HepG2 (cell line): ENCODE measurements around the gene MSRB3. TPM values are rescaled to one million over a fixed set of nuclear protein-coding genes. Genes with fewer than 3 reads are reported as not detected.

Experiments used
- POGZ ChIP-seq: sonication (generic); formaldehyde crosslinking; IDR thresholded peaks from 2 replicates; pipeline ENCODE4 v1.4.0; 2020; ENCODE audit warnings: mild to moderate bottlenecking, missing genetic modification reagents
- TBX2 ChIP-seq: sonication (generic); formaldehyde crosslinking; IDR thresholded peaks from 2 replicates; pipeline ENCODE4 v1.5.0; 2020; ENCODE audit warnings: missing genetic modification reagents, mild to moderate bottlenecking, borderline replicate concordance
- TEAD3 ChIP-seq: optimal IDR thresholded peaks from 2 replicates; pipeline ENCODE3; 2016; ENCODE audit warnings: borderline replicate concordance
- ZFP36L2 ChIP-seq: sonication (generic); formaldehyde crosslinking; IDR thresholded peaks from 2 replicates; pipeline ENCODE4 v1.4.0; 2020; ENCODE audit warnings: missing genetic modification reagents
- ZNF232 ChIP-seq: sonication (generic); formaldehyde crosslinking; IDR thresholded peaks from 2 replicates; pipeline ENCODE4 v1.4.0; 2020; ENCODE audit warnings: missing genetic modification reagents, borderline replicate concordance
- ZNF343 ChIP-seq: sonication (generic); formaldehyde crosslinking; IDR thresholded peaks from 2 replicates; pipeline ENCODE4 v1.4.0; 2020; ENCODE audit warnings: mild to moderate bottlenecking, missing genetic modification reagents
- ZNF552 ChIP-seq: sonication (generic); formaldehyde crosslinking; IDR thresholded peaks from 2 replicates; pipeline ENCODE4 v1.9.0; 2022; ENCODE audit warnings: missing genetic modification reagents, mild to moderate bottlenecking, borderline replicate concordance
- ZNF800 ChIP-seq: sonication (generic); formaldehyde crosslinking; IDR thresholded peaks from 2 replicates; pipeline ENCODE4 v1.4.0; 2020; ENCODE audit warnings: missing genetic modification reagents
- polyA plus RNA-seq, 8 experiments: library from polyadenylated mRNA; depleted of rRNA in 3 of 8; stranded (reverse) in 7 of 8; unstranded in 1 of 8; fragments of >200 nt; fragmentation: Illumina TruSeq in 4 of 8; extraction: Trizol in 4 of 8; gene quantifications; 2 replicates each; pipeline versions ENCODE4 v1.2.1 to v1.2.3, GENCODE V29; 2011 to 2016; ENCODE audit warnings: low read depth in 4 of 8, missing spikeins in 1 of 8, mixed read lengths in 1 of 8; ENCODE audit not compliant: insufficient read depth in 1 of 8
- total RNA-seq, 5 experiments: library from RNA; depleted of rRNA; stranded (reverse); fragments of >200 nt; fragmentation: Illumina TruSeq; extraction: Trizol; gene quantifications; 2 replicates each; pipeline ENCODE4 v1.2.3, GENCODE V29; 2016; ENCODE audit warnings: low read depth in 1 of 5
- TF ChIP-seq, protein P1 (sequence below): sonication (generic); formaldehyde crosslinking; IDR thresholded peaks from 2 replicates; pipeline ENCODE4 v1.4.0; 2020; ENCODE audit warnings: mild to moderate bottlenecking, missing genetic modification reagents
- TF ChIP-seq, protein P2 (sequence below), 2 experiments: sonication (generic) in 1 of 2; formaldehyde crosslinking in 1 of 2; IDR thresholded peaks; 2 replicates each; pipeline versions ENCODE4 v1.4.0 to v1.6.1; 2018 to 2020; ENCODE audit warnings: missing genetic modification reagents in 2 of 2, borderline replicate concordance in 1 of 2, low read depth in 1 of 2, mild to moderate bottlenecking in 1 of 2, missing biosample characterization in 1 of 2
- TF ChIP-seq, protein P3 (sequence below): sonication (generic); formaldehyde crosslinking; IDR thresholded peaks from 2 replicates; pipeline ENCODE4 v1.4.0; 2020; ENCODE audit warnings: missing genetic modification reagents, mild to moderate bottlenecking, borderline replicate concordance

MSRB3 gene
- total and polyA plus RNA-seq, 2 of the 13 experiments (the other 11 are each of a cell fraction or from before 2014, with no cell fraction given) = 1.5 to 1.9 TPM

DNA sequence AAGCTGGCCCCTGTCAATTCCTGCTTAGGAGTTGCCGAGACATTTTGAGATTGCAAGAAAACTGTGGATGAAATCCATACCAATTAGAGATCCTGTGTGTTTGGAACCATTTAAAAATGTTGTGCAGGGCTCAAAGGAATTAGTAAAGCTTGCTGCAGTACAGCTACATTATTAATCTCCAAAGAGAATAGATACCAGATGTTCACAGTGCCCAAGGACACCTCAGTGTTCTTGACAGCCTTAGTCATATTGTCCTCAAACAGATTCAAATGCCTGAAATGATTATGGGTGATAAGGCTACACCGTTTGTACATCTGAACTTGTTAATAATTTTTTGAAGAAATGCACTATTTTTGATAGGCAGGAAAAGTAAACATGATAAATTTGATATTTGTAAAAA, 164.6 kb downstream of the MSRB3 start (continued):
- TF ChIP-seq, protein P1, sequence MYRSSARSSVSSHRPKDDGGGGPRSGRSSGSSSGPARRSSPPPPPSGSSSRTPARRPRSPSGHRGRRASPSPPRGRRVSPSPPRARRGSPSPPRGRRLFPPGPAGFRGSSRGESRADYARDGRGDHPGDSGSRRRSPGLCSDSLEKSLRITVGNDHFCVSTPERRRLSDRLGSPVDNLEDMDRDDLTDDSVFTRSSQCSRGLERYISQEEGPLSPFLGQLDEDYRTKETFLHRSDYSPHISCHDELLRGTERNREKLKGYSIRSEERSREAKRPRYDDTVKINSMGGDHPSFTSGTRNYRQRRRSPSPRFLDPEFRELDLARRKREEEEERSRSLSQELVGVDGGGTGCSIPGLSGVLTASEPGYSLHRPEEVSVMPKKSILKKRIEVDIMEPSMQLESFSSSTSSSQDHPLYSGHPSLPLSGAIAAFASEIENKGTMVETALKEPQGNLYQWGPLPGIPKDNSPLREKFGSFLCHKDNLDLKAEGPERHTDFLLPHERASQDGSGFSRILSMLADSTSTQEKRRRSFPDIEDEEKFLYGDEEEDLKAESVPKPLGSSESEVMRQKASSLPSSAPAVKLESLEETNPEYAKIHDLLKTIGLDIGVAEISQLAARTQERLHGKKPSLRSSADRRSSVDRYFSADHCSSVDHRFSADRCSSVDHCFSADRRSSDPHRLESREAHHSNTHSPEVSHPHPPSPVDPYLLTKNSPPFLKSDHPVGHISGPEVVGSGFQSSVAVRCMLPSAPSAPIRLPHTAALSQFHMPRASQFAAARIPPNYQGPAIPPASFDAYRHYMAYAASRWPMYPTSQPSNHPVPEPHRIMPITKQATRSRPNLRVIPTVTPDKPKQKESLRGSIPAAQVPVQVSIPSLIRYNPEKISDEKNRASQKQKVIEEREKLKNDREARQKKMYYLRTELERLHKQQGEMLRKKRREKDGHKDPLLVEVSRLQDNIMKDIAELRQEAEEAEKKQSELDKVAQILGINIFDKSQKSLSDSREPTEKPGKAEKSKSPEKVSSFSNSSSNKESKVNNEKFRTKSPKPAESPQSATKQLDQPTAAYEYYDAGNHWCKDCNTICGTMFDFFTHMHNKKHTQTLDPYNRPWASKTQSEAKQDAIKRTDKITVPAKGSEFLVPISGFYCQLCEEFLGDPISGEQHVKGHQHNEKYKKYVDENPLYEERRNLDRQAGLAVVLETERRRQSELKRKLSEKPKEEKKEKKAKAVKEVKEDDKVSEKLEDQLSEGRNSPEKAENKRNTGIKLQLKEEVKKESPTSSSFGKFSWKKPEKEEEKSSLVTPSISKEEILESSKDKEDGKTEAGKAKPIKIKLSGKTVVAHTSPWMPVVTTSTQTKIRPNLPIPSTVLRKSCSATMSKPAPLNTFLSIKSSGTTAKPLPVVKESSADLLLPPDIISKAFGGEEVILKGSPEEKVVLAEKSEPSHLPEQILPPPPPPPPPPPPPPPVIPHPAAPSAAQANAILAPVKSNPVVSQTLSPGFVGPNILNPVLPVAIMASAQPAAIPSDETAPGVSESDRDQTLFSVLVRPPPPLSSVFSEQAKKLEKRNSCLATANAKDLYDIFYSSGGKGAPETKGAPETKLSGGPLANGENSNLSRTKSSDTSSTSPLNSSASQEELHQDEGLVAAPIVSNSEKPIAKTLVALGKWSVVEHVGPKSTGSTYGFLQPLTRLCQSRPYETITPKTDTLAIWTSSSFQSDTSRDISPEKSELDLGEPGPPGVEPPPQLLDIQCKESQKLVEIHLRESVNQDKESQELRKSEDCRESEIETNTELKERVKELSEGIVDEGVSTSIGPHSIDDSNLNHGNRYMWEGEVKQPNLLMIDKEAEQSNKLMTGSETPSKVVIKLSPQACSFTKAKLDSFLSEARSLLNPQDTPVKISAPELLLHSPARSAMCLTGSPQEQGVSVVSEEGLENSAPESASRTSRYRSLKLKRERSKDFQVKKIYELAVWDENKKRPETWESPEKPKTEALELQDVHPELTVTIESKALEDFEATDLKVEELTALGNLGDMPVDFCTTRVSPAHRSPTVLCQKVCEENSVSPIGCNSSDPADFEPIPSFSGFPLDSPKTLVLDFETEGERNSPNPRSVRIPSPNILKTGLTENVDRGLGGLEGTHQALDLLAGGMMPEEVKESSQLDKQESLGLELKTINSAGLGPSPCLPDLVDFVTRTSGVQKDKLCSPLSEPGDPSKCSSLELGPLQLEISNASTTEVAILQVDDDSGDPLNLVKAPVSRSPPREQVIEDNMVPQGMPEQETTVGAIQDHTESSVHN = no peak
- TF ChIP-seq ZNF800 = no peak
- TF ChIP-seq TEAD3 (CRISPR knock-in tag) = no peak
- TF ChIP-seq, protein P2, sequence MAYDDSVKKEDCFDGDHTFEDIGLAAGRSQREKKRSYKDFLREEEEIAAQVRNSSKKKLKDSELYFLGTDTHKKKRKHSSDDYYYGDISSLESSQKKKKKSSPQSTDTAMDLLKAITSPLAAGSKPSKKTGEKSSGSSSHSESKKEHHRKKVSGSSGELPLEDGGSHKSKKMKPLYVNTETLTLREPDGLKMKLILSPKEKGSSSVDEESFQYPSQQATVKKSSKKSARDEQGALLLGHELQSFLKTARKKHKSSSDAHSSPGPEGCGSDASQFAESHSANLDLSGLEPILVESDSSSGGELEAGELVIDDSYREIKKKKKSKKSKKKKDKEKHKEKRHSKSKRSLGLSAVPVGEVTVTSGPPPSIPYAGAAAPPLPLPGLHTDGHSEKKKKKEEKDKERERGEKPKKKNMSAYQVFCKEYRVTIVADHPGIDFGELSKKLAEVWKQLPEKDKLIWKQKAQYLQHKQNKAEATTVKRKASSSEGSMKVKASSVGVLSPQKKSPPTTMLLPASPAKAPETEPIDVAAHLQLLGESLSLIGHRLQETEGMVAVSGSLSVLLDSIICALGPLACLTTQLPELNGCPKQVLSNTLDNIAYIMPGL (CRISPR knock-in tag; IDR thresholded peaks at IDR 0.05; ENCODE audit: borderline replicate concordance in 1 of 2, low read depth in 1 of 2) = no peak
- TF ChIP-seq, protein P3, sequence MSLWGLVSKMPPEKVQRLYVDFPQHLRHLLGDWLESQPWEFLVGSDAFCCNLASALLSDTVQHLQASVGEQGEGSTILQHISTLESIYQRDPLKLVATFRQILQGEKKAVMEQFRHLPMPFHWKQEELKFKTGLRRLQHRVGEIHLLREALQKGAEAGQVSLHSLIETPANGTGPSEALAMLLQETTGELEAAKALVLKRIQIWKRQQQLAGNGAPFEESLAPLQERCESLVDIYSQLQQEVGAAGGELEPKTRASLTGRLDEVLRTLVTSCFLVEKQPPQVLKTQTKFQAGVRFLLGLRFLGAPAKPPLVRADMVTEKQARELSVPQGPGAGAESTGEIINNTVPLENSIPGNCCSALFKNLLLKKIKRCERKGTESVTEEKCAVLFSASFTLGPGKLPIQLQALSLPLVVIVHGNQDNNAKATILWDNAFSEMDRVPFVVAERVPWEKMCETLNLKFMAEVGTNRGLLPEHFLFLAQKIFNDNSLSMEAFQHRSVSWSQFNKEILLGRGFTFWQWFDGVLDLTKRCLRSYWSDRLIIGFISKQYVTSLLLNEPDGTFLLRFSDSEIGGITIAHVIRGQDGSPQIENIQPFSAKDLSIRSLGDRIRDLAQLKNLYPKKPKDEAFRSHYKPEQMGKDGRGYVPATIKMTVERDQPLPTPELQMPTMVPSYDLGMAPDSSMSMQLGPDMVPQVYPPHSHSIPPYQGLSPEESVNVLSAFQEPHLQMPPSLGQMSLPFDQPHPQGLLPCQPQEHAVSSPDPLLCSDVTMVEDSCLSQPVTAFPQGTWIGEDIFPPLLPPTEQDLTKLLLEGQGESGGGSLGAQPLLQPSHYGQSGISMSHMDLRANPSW (CRISPR knock-in tag) = no peak
- TF ChIP-seq ZNF552 (CRISPR knock-in tag) = no peak
- no peak for TF ChIP-seq POGZ (CRISPR knock-in tag)
- TF ChIP-seq ZFP36L2 = no peak
- TF ChIP-seq ZNF232 (CRISPR knock-in tag) = no peak
- TF ChIP-seq TBX2 (CRISPR knock-in tag) = no peak
- TF ChIP-seq ZNF343 = no peak
